ENCODE data around the gene MAPK6. TPM values are rescaled to one million over a fixed set of nuclear protein-coding genes. Genes with fewer than 3 reads are reported as not detected.

Gene MAPK6
- total and polyA plus RNA-seq, 9 of the 15 experiments (the other 6 are each of a cell fraction or from before 2014, with no cell fraction given) = 28.5 to 97.1 (median 74.0) TPM

DNA sequence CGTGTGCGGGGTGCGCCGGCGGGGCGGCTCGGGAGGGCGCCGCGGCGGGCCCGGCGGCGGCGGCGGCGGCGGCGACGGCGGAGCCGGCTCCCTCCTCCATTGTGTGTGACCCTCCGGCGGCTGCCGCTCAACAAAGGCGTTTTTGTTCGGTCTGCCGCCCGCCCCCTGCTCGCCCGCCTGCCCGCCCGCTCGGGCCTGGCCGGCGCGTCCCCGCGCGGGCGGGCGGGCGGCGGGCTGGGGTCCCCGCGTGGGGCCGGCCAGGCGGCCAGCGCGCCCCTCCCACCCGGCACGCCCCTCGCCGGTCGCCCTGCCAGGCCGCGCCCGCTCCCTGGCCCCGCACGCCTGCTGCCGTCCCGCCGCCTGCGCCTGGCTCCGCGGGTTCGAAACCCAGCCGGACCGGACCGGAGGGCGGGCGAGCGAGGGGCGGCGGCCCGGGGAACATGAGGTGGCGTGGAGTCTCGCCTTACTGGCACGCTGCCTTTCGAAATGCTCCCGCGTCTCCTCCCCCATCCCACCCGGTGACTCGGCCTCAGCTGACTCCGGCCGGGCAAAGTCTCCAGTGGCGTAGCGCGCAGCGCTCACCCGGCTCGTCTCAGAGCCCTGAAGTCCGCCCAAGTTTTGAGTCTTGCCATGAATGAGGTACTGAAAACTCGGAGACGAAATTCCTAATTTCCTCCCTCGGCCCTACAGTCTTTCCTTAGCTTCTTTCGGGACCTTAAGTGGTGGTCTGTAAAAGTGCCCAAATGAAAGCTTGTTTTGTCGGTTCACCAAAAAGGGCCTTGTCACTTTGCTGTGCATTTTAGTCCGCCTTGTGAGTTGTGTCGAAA is 588 bp downstream of the MAPK6 start (continued):
- TF ChIP-seq, protein P1, sequence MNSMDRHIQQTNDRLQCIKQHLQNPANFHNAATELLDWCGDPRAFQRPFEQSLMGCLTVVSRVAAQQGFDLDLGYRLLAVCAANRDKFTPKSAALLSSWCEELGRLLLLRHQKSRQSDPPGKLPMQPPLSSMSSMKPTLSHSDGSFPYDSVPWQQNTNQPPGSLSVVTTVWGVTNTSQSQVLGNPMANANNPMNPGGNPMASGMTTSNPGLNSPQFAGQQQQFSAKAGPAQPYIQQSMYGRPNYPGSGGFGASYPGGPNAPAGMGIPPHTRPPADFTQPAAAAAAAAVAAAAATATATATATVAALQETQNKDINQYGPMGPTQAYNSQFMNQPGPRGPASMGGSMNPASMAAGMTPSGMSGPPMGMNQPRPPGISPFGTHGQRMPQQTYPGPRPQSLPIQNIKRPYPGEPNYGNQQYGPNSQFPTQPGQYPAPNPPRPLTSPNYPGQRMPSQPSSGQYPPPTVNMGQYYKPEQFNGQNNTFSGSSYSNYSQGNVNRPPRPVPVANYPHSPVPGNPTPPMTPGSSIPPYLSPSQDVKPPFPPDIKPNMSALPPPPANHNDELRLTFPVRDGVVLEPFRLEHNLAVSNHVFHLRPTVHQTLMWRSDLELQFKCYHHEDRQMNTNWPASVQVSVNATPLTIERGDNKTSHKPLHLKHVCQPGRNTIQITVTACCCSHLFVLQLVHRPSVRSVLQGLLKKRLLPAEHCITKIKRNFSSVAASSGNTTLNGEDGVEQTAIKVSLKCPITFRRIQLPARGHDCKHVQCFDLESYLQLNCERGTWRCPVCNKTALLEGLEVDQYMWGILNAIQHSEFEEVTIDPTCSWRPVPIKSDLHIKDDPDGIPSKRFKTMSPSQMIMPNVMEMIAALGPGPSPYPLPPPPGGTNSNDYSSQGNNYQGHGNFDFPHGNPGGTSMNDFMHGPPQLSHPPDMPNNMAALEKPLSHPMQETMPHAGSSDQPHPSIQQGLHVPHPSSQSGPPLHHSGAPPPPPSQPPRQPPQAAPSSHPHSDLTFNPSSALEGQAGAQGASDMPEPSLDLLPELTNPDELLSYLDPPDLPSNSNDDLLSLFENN (IDR thresholded peaks at IDR 0.05; ENCODE audit: low read depth in 2 of 2, low read length in 2 of 2) = no peak
- TF ChIP-seq CREBBP (IDR thresholded peaks at IDR 0.05; ENCODE audit: low read depth, low read length) (no peak), DPF2 (IDR thresholded peaks at IDR 0.05) (0 out of 2 replicates have a peak, but pooled peaks have one; percentile 19), TCF3 (CRISPR knock-in tag; IDR thresholded peaks at IDR 0.05) (0 out of 2 replicates have a peak, but pooled peaks have one; percentile 16), ZNF695 (CRISPR knock-in tag; IDR thresholded peaks at IDR 0.05) (no peak), ZNF263 (CRISPR knock-in tag; IDR thresholded peaks at IDR 0.05; ENCODE audit: borderline replicate concordance) (no peak), NBN (IDR thresholded peaks at IDR 0.05; ENCODE audit: low read depth) (no peak), SIN3A (IDR thresholded peaks at IDR 0.05; ENCODE audit: borderline replicate concordance in 2 of 2, control insufficient read depth in 1 of 2, low read depth in 2 of 2, low read length in 2 of 2) (peak in 1 of 2 experiments; percentile 89; a peak in 3 of 4 replicates), ZNF507 (tag; conservative IDR thresholded peaks at IDR 0.05) (no peak), SOX6 (IDR thresholded peaks at IDR 0.05) (peak; percentile 39; the same call in 1 of the 2 replicates)
- TF ChIP-seq, protein P2, sequence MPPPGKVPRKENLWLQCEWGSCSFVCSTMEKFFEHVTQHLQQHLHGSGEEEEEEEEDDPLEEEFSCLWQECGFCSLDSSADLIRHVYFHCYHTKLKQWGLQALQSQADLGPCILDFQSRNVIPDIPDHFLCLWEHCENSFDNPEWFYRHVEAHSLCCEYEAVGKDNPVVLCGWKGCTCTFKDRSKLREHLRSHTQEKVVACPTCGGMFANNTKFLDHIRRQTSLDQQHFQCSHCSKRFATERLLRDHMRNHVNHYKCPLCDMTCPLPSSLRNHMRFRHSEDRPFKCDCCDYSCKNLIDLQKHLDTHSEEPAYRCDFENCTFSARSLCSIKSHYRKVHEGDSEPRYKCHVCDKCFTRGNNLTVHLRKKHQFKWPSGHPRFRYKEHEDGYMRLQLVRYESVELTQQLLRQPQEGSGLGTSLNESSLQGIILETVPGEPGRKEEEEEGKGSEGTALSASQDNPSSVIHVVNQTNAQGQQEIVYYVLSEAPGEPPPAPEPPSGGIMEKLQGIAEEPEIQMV (tag; conservative IDR thresholded peaks at IDR 0.05; ENCODE audit: low read depth) = no peak
- TF ChIP-seq, protein P3, sequence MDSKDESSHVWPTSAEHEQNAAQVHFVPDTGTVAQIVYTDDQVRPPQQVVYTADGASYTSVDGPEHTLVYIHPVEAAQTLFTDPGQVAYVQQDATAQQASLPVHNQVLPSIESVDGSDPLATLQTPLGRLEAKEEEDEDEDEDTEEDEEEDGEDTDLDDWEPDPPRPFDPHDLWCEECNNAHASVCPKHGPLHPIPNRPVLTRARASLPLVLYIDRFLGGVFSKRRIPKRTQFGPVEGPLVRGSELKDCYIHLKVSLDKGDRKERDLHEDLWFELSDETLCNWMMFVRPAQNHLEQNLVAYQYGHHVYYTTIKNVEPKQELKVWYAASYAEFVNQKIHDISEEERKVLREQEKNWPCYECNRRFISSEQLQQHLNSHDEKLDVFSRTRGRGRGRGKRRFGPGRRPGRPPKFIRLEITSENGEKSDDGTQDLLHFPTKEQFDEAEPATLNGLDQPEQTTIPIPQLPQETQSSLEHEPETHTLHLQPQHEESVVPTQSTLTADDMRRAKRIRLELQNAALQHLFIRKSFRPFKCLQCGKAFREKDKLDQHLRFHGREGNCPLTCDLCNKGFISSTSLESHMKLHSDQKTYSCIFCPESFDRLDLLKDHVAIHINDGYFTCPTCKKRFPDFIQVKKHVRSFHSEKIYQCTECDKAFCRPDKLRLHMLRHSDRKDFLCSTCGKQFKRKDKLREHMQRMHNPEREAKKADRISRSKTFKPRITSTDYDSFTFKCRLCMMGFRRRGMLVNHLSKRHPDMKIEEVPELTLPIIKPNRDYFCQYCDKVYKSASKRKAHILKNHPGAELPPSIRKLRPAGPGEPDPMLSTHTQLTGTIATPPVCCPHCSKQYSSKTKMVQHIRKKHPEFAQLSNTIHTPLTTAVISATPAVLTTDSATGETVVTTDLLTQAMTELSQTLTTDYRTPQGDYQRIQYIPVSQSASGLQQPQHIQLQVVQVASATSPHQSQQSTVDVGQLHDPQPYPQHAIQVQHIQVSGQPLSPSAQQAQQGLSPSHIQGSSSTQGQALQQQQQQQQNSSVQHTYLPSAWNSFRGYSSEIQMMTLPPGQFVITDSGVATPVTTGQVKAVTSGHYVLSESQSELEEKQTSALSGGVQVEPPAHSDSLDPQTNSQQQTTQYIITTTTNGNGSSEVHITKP (IDR thresholded peaks at IDR 0.05; ENCODE audit: partially characterized antibody) = no peak
- TF ChIP-seq, protein P4, sequence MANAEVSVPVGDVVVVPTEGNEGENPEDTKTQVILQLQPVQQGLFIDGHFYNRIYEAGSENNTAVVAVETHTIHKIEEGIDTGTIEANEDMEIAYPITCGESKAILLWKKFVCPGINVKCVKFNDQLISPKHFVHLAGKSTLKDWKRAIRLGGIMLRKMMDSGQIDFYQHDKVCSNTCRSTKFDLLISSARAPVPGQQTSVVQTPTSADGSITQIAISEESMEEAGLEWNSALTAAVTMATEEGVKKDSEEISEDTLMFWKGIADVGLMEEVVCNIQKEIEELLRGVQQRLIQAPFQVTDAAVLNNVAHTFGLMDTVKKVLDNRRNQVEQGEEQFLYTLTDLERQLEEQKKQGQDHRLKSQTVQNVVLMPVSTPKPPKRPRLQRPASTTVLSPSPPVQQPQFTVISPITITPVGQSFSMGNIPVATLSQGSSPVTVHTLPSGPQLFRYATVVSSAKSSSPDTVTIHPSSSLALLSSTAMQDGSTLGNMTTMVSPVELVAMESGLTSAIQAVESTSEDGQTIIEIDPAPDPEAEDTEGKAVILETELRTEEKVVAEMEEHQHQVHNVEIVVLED (CRISPR knock-in tag; IDR thresholded peaks at IDR 0.05) = no peak
- TF ChIP-seq, protein P5, sequence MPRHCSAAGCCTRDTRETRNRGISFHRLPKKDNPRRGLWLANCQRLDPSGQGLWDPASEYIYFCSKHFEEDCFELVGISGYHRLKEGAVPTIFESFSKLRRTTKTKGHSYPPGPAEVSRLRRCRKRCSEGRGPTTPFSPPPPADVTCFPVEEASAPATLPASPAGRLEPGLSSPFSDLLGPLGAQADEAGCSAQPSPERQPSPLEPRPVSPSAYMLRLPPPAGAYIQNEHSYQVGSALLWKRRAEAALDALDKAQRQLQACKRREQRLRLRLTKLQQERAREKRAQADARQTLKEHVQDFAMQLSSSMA (CRISPR knock-in tag; IDR thresholded peaks at IDR 0.05) = no peak

Measured in K562 (cell line).